DMS153 (cell line): Measurements from ENCODE around the gene TPRN.

Experiments
- DNase-seq: peaks from one replicate; lab custom pipeline; 2025; lab: John Stamatoyannopoulos, UW

Gene TPRN

GRCh38 chr9:137141976-137142936 is 58.3 kb downstream of the TPRN start:
- DNase-seq, result no peak
